Amniotic epithelial cell (primary cell): ENCODE results near the gene LYSMD4.

Experiments used
- DNase-seq: peaks from one replicate; pipeline ENCODE4 v3.0.0-alpha.2; 2010; ENCODE audit warnings: low read depth

The LYSMD4 gene

DNA sequence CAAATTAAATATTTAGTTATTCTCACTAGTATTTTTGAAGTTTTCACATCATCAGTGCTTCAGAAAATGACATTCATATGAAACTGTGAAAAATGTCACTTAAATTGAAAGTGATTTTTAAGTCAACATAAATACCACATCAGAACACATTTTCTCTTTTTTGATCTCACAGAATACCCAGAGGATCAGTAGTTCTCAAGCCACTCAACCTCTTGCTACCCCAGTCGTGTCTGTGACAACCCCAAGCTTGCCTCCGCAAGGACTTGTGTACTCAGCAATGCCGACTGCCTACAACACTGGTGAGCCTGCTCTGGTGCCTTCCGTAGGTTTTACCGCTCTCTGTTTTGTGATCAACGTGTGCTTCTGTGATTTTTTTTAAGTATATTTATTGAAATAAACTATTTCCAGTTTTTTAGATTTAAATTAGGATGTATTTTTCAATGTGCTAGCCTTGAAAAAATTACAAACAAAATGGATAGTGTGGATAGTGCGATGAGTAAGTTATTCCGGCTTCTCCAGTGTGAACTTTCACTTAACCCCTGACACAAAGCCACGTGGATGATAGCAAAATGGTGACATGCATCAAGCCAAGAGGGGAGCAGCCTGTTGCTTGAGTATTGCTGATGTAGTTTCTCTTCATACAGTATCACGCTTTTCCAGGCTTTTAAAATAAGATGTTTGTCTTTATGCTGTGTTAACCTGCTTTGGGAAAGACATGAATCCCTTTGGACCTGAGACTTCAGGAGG is 26.5 kb downstream of the LYSMD4 start:
- DNase-seq: no peak

DNA sequence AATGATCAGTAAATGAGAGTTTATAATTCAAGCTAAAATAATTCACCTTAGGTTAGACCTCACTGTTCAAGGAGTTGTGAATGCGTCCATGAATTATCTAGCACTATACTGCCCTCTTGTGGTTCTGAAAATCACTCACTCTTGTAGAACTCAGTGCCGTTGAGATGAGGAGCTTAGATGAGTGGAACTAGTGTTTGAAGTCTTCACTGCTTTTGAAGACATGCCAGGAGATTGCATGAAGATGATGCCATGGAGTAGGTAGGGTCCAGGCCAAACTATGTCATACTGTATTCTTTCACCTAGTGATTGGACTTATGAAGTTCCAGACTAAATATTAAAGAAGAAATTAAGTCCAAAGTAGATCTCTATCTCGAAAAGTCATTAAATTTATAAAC is 28.8 kb downstream of the LYSMD4 start:
- peak; percentile 88 for DNase-seq

DNA sequence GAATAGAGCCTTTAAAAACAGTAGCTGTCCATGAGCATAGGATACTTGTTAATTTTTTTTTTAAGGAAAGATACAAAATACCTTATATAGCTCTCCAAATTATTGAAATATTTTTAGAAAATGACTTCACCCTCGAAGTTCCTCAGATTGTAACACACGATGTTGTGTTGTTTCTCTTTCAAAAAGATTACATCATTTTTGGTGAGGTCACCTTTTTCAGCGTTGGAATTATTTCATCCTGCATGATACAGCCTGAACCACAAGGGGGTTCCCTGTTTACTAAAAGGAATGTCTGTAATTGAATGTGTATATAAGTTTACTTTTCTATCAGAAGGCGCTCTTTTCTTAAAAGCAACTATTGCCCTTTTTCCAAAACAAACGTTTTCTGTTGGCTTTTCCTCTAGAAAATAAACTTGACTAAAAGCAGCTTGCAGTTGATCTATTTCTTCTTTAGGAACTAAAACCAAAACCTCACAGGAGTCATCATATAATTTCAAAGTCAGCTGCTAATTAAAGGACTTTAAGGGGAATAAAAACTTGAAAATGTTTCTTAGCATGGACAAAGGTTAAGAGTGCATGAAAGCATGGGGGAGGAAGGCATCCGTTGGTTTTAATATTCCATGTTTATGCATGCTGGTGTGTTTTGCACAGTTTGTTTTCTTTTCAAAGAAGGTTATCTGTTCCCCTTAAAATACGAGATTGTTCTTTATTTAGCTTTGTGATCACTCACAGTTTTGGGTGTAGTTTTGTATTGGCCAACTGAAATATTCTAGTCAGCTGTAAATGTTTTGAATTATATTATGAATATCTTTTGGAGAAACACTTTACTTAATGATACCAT is 29.4 kb downstream of the LYSMD4 start:
- peak; percentile 92 for DNase-seq

DNA sequence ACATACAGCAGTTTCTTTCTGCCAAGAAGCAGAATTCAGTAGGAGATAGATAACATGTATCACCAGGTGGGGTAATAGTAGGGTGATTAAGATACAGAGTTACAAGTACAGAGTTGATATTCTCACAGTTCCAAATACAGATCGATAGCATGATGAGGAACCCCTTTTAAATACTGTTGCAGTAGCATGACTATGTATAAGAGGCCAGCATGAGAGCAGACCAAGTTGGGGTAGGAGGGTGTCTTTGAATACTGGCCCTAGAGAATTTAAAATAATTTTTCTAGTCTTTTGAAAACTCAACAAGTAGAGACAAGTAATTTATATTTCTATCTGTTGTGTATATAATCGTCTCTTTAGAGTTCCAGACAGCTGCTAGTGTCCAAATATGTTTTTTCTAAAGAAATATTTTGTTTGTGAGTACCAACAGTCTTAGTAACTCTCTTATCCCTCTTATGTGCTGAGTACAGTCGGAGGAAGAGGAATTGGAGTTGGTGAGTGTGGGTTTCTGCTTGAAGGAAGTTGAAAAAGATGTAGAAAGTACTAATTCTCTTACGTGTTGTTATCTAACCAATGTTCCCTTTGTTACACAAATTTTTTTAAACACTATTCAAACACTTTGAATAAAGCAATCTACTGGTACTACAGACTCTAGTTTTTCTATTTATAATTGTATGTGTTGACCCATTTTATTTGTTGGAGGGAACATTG is 30.2 kb downstream of the LYSMD4 start:
- DNase-seq: peak; percentile 58

DNA sequence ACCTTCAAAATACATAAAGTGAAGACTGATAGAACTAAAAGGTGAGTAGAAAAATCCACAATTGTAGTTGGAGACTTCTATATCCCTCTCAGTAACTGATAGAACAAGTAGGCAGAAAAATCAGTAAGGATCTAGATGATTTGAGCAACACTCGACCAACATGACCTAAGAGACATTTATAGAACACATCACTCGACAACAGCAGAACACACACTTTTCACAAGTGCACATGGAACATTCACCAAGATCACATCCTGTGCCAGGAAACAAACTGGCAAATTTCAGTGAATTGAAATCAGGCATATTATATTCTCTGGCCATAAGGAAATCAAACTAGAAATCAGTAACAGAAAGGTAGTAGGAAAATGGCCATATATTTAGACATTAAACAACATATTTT is 37.1 kb downstream of the LYSMD4 start:
- DNase-seq: no peak

DNA sequence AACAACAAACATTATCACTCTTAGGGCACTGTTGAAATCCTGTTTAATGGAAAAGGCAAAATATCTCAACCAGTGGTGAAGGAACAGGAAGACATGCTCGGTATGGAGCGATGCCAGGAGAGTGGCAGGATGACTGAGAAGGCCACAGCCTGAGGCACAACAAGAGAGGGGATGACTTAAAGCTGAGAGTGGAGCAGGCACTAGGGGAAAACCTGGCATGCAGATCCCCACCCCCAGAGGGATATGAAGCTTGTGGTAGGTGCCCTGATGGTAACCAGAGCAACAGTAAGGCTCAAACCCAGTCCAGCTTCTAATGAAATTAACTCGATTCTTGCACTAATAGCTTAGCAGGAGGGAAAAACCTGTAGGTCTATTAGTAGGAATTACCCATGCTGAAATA is 40.4 kb downstream of the LYSMD4 start:
- no peak for DNase-seq

DNA sequence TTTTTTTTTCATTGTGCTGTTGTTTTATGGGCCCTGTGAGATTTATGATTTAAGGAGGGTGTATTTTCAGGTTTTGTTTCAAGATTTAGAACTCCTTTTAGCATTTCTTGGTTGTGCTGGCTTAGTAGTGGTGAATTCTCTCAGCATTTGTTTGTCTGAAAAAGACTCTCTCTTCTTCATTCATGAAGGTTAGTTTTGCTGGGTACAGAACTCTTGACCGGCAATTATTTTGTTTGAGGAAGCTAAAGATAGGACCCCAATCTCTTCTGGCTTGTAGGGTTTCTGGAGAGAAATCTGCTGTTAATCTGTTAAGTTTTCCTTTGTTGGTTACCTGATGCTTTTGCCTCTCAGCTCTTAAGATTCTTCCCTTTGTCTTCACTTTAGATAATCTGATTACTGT is 46.9 kb downstream of the LYSMD4 start:
- no peak for DNase-seq

DNA sequence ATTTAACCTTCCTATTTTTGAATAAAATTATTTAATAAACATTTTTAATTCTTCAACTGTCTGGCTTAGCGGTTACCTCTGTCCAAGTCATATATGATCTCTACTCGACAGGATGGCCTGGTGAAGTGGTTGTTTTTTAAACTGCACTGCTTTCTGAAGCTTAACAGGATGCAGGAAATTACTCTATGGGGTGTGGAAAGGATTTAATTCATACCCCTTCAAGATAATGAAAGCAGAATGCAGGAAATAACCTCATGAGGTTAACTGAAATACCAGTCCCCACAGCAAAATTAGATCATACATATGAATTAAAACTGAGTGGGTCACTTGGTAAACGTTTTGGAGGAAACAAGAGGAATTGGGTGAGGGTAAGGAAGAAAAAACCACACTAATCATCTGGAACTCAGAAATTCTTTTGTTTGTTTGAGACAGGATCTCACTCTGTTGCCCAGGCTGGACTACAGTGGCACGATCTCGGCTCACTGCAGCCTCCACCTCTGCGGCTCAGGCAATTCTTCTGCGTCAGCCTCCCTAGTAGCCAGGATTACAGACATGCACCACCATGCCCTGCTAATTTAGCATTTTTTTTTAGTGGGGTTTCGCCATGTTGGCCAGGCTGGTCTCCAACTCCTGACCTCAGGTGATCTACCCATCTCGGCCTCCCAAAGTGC is 50.1 kb downstream of the LYSMD4 start:
- peak; percentile 14 for DNase-seq

DNA sequence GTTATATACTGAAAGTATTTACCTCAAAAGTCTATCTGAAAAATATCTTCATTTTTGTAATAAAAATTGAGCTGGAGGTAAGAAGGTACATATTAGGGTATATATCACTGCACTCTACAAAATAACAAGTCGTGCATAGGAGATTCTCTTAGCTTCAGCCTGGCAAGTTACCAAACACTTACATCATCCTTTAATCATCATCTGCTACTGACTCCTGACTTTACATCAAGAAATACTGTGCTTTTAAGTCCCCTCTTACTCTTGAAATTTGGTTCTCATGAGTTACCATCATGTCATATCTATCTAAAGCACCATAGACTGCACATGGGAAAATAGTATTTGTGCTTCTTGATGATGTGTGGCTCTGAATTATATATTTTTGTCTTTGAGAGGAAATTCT is 50.8 kb downstream of the LYSMD4 start:
- DNase-seq: peak; percentile 81

DNA sequence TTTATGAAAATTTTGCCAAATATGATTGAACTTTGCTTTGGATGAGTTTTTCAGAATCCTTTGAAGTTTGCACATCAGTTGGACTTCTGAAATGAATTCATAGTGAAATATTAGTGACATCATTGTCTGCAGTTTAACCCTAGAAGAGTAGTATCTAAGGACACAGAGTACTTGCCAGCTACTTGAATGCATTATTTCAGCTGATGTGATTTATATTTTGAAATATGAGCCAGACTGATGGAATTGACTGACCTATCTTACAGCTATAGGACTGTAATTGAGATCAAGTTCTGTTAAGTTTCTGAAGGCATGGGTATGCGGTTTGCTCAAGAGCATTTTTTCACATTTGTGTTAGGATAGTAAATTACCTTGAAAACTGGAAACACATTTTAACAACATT is 51.2 kb downstream of the LYSMD4 start:
- no peak for DNase-seq

DNA sequence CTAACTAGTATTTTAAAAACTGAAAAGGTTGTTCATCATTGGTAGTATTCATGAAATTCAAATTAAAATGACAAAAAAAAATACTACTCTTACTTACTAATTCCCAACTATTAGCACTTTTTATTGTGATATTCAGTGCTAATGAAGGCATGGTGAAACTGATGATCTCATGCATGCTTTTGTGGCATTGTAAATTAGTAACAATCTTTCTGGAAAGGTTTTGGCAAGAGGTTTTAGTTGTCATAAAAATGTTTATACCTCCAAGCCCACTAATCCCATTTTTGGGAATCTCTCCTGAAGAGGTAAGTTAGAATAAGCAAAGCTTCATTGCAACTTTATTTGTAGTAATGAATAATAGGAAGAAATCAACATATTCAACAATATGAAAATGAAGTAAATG is 53.0 kb downstream of the LYSMD4 start:
- DNase-seq: no peak

DNA sequence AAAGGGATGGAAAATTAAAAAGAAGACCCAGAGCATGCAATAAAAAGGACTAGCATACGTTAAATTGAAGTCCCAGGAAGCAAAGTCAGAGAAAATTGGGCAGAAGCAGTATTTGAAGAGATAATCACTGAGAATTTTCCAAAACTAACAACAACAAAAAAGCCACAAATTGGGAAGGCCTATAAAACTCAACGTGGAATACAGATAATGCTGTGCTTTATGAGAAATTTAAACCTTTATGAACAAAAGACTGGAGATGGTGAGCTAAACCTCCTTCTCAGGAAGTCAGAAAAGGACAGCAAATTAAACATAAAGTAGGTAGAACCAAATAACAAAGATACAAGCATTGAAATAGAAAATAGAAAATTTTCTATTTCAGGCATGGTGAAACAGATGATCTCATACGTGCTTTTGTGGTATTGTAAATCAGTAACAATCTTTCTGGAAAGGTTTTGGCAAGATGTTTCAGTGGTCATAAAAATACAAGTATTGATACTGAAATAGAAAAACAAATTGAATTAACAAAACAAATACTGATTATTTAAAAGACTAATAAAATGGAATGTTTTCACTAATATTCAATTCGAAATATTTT is 55.6 kb downstream of the LYSMD4 start:
- DNase-seq: no peak
